HK-2 (cell line): Measurements from ENCODE around the gene CTCF.

Experiments
- DNase-seq: peaks from one replicate; pipeline ENCODE4 v3.0.0-alpha.2; 2018; ENCODE audit not compliant: unreplicated experiment

Gene CTCF

GRCh38 chr16:67679935-67680897 lies 117.9 kb downstream of the CTCF start:
- no peak for DNase-seq

GRCh38 chr16:67683767-67684166 lies 121.4 kb downstream of the CTCF start:
- DNase-seq: no peak

- no peak for DNase-seq
Observed at GRCh38 chr16:67685388-67686112, 123.2 kb downstream of the CTCF start.
